ENCODE results near the gene GPR25. TPM values are rescaled to one million over a fixed set of nuclear protein-coding genes. Genes with fewer than 3 reads are reported as not detected.

Gene GPR25
- total RNA-seq, 2 experiments from 2014 or later: not detected

GRCh38 chr1:200897259-200897658 is 24.5 kb downstream of the GPR25 start:
- DNase-seq: no peak
- H3K27me3 Mint-ChIP-seq: peaks cover 44% of the 10 kb centered on the region
- H3K27ac Mint-ChIP-seq: no peak overlapping the region
- CTCF ChIA-PET: no interaction called here
- peaks cover under 1% of the 10 kb centered on the region for H3K4me1 Mint-ChIP-seq (ENCODE audit: low read depth)
- intact Hi-C loops (cut with micrococcal nuclease): no loop called here
- H3K9me3 Mint-ChIP-seq: no peaks in the 10 kb centered on the region
- H3K4me3 Mint-ChIP-seq: no peak overlapping the region
- no peaks in the 10 kb centered on the region for H3K36me3 Mint-ChIP-seq
- POLR2A ChIA-PET: interaction anchor here (0.8 kb wide), 1 partner anchor 19 kb away, joined by 3 read pairs; no protein-coding TSS in a partner anchor

DNA sequence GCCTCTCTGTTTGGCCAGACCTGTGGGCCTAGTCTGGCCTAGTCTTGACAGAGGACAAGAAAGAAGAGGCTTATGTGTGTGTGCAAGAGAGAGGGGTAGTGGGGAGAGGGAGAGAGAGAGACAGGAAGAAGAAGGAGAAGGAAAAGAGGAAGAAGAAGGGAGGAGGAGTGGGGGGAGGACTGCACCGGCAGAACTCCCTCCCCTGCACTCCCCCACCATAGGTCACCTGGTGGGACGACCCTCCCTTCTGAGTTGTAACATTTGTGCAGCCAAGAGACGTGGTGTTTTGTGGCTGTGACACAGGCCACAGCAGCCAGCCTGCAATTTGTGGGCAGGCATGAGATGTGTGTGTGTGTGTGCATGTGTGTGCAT is 26.2 kb downstream of the GPR25 start:
- H3K4me1 Mint-ChIP-seq (ENCODE audit: low read depth): no peaks in the 10 kb centered on the region
- ChIA-PET POLR2A (no interaction called here), CTCF (no interaction called here)
- no peaks in the 10 kb centered on the region for H3K36me3 Mint-ChIP-seq
- intact Hi-C loops (cut with micrococcal nuclease): no loop called here
- H3K27me3 Mint-ChIP-seq: peaks cover 37% of the 10 kb centered on the region
- DNase-seq: no peak
- H3K27ac Mint-ChIP-seq: no peak overlapping the region
- H3K4me3 Mint-ChIP-seq: no peak overlapping the region
- no peaks in the 10 kb centered on the region for H3K9me3 Mint-ChIP-seq

- H3K9me3 Mint-ChIP-seq: no peaks in the 10 kb centered on the region
- no peak for DNase-seq
- ChIA-PET POLR2A (no interaction called here), CTCF (interaction anchor here (0.5 kb wide), 1 partner anchor 56 kb away, joined by 3 read pairs; no protein-coding TSS in a partner anchor)
- no peak overlapping the region for H3K27ac Mint-ChIP-seq
- no peak overlapping the region for H3K4me3 Mint-ChIP-seq
- intact Hi-C loops (cut with micrococcal nuclease): no loop called here
- no peaks in the 10 kb centered on the region for H3K4me1 Mint-ChIP-seq (ENCODE audit: low read depth)
- peaks cover 32% of the 10 kb centered on the region for H3K27me3 Mint-ChIP-seq
- H3K36me3 Mint-ChIP-seq: no peaks in the 10 kb centered on the region
Observed at GRCh38 chr1:200899451-200899915, 26.7 kb downstream of the GPR25 start.

GRCh38 chr1:200899954-200900867 is 27.4 kb downstream of the GPR25 start:
- POLR2A ChIA-PET: interaction anchor here (0.9 kb wide), 1 partner anchor 11 kb away, joined by 3 read pairs; no protein-coding TSS in a partner anchor
- H3K4me1 Mint-ChIP-seq (ENCODE audit: low read depth): peaks cover 2% of the 10 kb centered on the region
- no peak overlapping the region for H3K27ac Mint-ChIP-seq
- no peak overlapping the region for H3K4me3 Mint-ChIP-seq
- H3K9me3 Mint-ChIP-seq: no peaks in the 10 kb centered on the region
- no peaks in the 10 kb centered on the region for H3K36me3 Mint-ChIP-seq
- no peak for DNase-seq
- H3K27me3 Mint-ChIP-seq: peaks cover 32% of the 10 kb centered on the region
- intact Hi-C loops (cut with micrococcal nuclease): no loop called here
- CTCF ChIA-PET: interaction anchor here (0.5 to 1.2 kb wide), 2 partner anchors 37 to 57 kb away, joined by 3 read pairs; no protein-coding TSS in a partner anchor

GRCh38 chr1:200900877-200901276 is 28.1 kb downstream of the GPR25 start:
- Mint-ChIP-seq H3K36me3 (no peaks in the 10 kb centered on the region), H3K4me3 (no peak overlapping the region), H3K9me3 (no peaks in the 10 kb centered on the region), H3K4me1 (ENCODE audit: low read depth) (peaks cover 8% of the 10 kb centered on the region), H3K27ac (no peak overlapping the region), H3K27me3 (peaks cover 32% of the 10 kb centered on the region)
- POLR2A ChIA-PET: interaction anchor here (0.9 kb wide), 1 partner anchor 11 kb away, joined by 3 read pairs; no protein-coding TSS in a partner anchor
- DNase-seq: no peak
- CTCF ChIA-PET: interaction anchor here (1.2 kb wide), 1 partner anchor 38 kb away, joined by 3 read pairs; no protein-coding TSS in a partner anchor
- intact Hi-C loops (cut with micrococcal nuclease): no loop called here

GRCh38 chr1:200901350-200901749 is 28.6 kb downstream of the GPR25 start:
- CTCF ChIA-PET: interaction anchor here (1.4 kb wide), 1 partner anchor 10 kb away, joined by 4 read pairs; no protein-coding TSS in a partner anchor
- no peak for DNase-seq
- POLR2A ChIA-PET: interaction anchor here (0.9 to 1.0 kb wide), 2 partner anchors 10 to 12 kb away, joined by 3 read pairs; no protein-coding TSS in a partner anchor
- Mint-ChIP-seq H3K27me3 (peaks cover 32% of the 10 kb centered on the region), H3K9me3 (no peaks in the 10 kb centered on the region), H3K27ac (no peak overlapping the region), H3K4me1 (ENCODE audit: low read depth) (peaks cover 13% of the 10 kb centered on the region), H3K4me3 (no peak overlapping the region), H3K36me3 (no peaks in the 10 kb centered on the region)
- intact Hi-C loops (cut with micrococcal nuclease): no loop called here

- H3K9me3 Mint-ChIP-seq: no peaks in the 10 kb centered on the region
- peaks cover 15% of the 10 kb centered on the region for H3K4me1 Mint-ChIP-seq (ENCODE audit: low read depth)
- ChIA-PET CTCF (interaction anchor here (1.4 kb wide), 1 partner anchor 11 kb away, joined by 4 read pairs; no protein-coding TSS in a partner anchor), POLR2A (interaction anchor here (1.0 kb wide), 1 partner anchor 11 kb away, joined by 3 read pairs; no protein-coding TSS in a partner anchor)
- peaks cover 36% of the 10 kb centered on the region for H3K27me3 Mint-ChIP-seq
- no peak overlapping the region for H3K4me3 Mint-ChIP-seq
- H3K27ac Mint-ChIP-seq: no peak overlapping the region
- DNase-seq: no peak
- intact Hi-C loops (cut with micrococcal nuclease): no loop called here
- no peaks in the 10 kb centered on the region for H3K36me3 Mint-ChIP-seq
Observed at GRCh38 chr1:200901796-200902444, 29.1 kb downstream of the GPR25 start.

DNA sequence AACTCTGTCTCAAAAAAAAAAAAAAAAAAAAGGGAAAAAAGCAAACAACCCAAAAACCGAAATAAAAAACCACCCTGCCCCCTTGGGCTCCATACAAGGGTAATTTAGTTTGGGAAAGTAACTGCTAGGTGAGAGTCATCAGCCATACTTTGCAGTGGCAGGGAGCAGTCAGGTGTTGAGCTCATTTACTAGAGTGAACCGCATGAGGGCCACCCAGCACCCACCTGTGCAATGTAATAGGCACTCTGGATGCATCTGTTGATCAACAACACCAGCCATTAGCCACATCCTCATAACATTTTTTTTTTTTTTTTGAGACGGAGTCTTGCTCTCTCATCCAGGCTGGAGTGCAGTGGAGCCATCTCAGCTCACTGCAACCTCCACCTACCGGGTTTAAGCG is 31.0 kb downstream of the GPR25 start:
- H3K27me3 Mint-ChIP-seq: peaks cover 38% of the 10 kb centered on the region
- ChIA-PET POLR2A (interaction anchor here (0.9 kb wide), 1 partner anchor 12 kb away, joined by 5 read pairs; no protein-coding TSS in a partner anchor), CTCF (interaction anchor here (0.6 to 0.9 kb wide), 2 partner anchors 14 to 52 kb away, joined by 3 to 4 read pairs; no protein-coding TSS in a partner anchor)
- H3K27ac Mint-ChIP-seq: no peak overlapping the region
- intact Hi-C loops (cut with micrococcal nuclease): loop anchor here (2.0 kb wide), 1 partner anchor 37 kb away; no protein-coding TSS in a partner anchor
- H3K36me3 Mint-ChIP-seq: no peaks in the 10 kb centered on the region
- no peak for DNase-seq
- no peaks in the 10 kb centered on the region for H3K9me3 Mint-ChIP-seq
- no peak overlapping the region for H3K4me3 Mint-ChIP-seq
- peaks cover 15% of the 10 kb centered on the region for H3K4me1 Mint-ChIP-seq (ENCODE audit: low read depth)

- CTCF ChIA-PET: interaction anchor here (1.6 to 1.7 kb wide), 2 partner anchors 16 to 29 kb away, joined by 3 to 14 read pairs; no protein-coding TSS in a partner anchor
- no peak for DNase-seq
- Mint-ChIP-seq H3K4me1 (ENCODE audit: low read depth) (peaks cover 15% of the 10 kb centered on the region), H3K4me3 (no peak overlapping the region), H3K9me3 (no peaks in the 10 kb centered on the region), H3K36me3 (no peaks in the 10 kb centered on the region), H3K27ac (no peak overlapping the region), H3K27me3 (peaks cover 37% of the 10 kb centered on the region)
- intact Hi-C loops (cut with micrococcal nuclease): loop anchor here (1.0 to 2.0 kb wide), 3 partner anchors 15 to 38 kb away; no protein-coding TSS in a partner anchor
- POLR2A ChIA-PET: interaction anchor here (0.9 to 3.2 kb wide), 2 partner anchors 9 to 16 kb away, joined by 4 to 18 read pairs; no protein-coding TSS in a partner anchor
Observed at GRCh38 chr1:200904772-200905171, 32.0 kb downstream of the GPR25 start.

GRCh38 chr1:200905411-200906052 is 32.8 kb downstream of the GPR25 start:
- POLR2A ChIA-PET: interaction anchor here (1.0 to 3.2 kb wide), 2 partner anchors 15 to 17 kb away, joined by 5 to 18 read pairs; no protein-coding TSS in a partner anchor

GRCh38 chr1:200906491-200906890 is 33.7 kb downstream of the GPR25 start:
- CTCF ChIA-PET: no interaction called here
- POLR2A ChIA-PET: interaction anchor here (1.7 to 3.2 kb wide), 2 partner anchors 18 to 29 kb away, joined by 4 to 18 read pairs; no protein-coding TSS in a partner anchor
- intact Hi-C loops (cut with micrococcal nuclease): loop anchor here (1.0 kb wide), 1 partner anchor 19 kb away; no protein-coding TSS in a partner anchor
- no peak overlapping the region for H3K4me3 Mint-ChIP-seq
- no peak for DNase-seq
- no peaks in the 10 kb centered on the region for H3K36me3 Mint-ChIP-seq
- no peak overlapping the region for H3K27ac Mint-ChIP-seq
- peaks cover 38% of the 10 kb centered on the region for H3K27me3 Mint-ChIP-seq
- H3K4me1 Mint-ChIP-seq (ENCODE audit: low read depth): peaks cover 15% of the 10 kb centered on the region
- H3K9me3 Mint-ChIP-seq: no peaks in the 10 kb centered on the region

More at GRCh38 chr1:200905411-200906052, 32.8 kb downstream of the GPR25 start:
- H3K4me1 Mint-ChIP-seq (ENCODE audit: low read depth): peaks cover 15% of the 10 kb centered on the region
- peaks cover 40% of the 10 kb centered on the region for H3K27me3 Mint-ChIP-seq
- no peak overlapping the region for H3K4me3 Mint-ChIP-seq
- H3K27ac Mint-ChIP-seq: no peak overlapping the region
- H3K36me3 Mint-ChIP-seq: no peaks in the 10 kb centered on the region
- H3K9me3 Mint-ChIP-seq: no peaks in the 10 kb centered on the region
- CTCF ChIA-PET: interaction anchor here (0.6 to 1.7 kb wide), 6 partner anchors 12 to 283 kb away, joined by 3 to 14 read pairs (median 3); no protein-coding TSS in a partner anchor
- peak; percentile 68 for DNase-seq
- intact Hi-C loops (cut with micrococcal nuclease): loop anchor here (1.0 to 2.0 kb wide), 4 partner anchors 16 to 39 kb away; no protein-coding TSS in a partner anchor
